GM19238 (cell line): Measurements from ENCODE around the gene PPM1K.

Experiments
- DNase-seq: peaks from one replicate; pipeline ENCODE4 v3.0.0; 2011; ENCODE audit warnings: low spot score; ENCODE audit not compliant: insufficient read length

Gene PPM1K

DNA sequence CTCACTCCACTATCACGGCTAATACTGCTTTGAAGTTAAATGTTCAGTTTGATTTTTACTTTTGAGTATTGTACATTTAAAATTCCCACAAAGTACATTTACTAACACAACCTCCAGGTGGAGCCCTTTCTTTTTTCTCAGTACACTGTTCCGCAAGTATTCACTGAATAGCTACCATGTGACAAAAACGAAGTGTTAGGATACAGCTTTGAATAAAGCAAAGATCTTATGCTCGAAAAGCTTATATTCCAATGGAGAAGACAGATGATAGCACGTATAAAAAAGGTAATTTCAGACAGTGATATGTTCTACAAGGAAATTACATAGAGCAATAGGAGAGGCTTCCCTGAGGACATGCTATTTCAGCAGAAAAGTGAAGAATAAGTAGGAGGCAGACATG, 65.3 kb downstream of the PPM1K start:
- DNase-seq, result peak; percentile 11

GRCh38 chr4:88217169-88217568, 67.2 kb downstream of the PPM1K start:
- DNase-seq, result no peak

DNA sequence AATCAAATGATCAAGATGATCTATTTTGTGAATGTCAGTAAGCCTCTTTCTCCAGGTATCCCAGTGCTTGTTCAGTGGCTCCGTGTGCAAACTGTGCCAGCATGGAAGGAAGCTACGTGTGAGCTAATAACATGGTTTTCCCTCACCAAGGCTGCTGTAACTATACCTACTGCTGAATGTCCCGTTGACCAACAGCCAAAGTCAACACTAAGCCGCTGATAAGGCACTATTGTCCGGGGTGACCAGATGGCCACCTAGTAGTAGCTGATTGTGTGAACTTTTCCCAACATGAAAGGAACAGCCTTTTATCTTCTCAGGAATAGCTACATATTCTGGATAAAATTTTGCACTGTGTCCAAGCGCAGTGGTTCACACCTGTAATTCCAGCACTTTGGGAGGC, 68.0 kb downstream of the PPM1K start:
- no peak for DNase-seq

DNA sequence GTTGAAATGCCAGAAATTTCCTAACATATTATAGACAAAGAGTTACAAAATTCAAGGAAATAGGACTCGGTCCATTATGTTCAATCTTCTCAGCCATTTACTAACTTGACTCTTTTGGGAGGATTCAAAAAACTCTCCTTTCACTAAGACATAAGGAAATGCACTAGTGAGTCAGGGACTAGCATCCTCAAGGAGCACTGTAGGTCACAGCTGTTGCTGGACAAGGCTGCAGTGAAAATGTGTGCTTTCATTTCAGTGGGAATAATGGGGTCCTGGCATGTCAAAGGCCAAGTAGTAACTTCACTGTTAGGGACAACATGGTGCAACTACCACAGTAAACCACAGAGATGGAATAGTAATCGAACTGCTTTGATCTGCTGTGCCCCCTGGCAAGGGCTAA, 69.0 kb downstream of the PPM1K start:
- DNase-seq, result no peak

DNA sequence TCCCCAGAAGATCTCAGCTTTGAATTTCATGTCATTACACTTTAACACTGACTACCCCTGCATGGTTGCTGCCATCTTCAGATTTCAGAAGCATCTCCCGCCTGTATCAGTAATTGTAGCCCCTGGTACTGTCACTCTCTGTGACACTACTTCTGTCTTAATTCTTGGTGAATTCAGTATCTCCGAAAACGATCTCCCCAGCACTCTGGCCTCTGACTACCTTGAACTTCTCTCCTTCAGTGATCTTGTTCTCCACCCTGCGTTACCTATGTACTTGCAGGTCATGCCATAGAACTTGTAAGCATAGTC, 72.2 kb downstream of the PPM1K start:
- no peak for DNase-seq

DNA sequence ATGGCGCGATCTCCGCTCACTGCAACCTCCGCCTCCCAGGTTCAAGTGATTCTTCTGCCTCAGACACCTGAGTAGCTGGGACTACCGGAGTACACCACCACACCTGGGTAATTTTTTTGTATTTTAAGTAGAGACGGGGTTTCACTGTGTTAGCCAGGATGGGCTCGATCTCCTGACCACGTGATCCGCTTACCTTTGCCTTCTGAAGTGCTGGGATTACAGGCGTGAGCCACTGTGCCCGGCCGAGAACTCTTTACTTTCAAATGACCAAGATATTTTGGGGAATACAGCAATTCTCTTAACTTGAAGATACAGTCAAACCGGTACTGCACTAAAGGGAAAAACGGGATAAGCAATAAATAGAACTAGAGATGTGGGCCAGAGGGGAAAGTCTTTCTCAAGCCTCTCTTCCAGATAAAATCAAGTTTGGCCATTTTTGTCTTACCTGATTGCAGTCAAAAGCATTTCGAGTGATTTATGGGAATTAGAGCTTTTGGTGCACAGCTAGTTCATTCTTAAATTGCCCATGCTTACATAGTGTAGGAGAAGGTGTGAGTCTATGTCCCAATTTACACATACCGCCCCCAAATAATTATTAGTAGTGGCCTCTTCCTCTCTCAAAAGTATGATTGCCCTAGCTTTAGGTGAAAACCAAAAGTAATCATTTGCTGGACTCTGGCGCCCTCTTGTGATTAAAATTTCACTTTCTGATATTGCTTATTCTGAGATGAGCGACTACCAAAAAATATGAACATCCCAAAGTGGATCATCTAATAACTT, 72.7 kb downstream of the PPM1K start:
- peak; percentile 15 for DNase-seq

DNA sequence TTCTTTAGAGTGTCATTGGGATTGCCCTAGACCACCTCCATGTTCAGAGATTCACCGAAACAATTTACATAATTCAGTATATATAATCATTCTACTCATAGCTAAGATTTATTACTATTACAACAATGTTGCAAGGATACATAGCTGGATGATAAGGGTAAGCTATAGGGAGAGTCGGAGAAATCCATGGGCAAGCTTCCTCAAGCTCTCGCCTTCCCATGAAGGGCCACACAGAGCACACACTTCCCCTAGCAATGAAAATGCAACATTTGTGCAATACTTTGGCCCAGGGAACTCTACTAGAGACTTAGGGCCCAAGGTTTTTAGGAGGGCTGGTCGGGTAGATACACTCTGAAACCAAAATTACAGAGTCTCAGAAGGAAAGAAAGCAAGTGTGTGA, 76.2 kb downstream of the PPM1K start:
- no peak for DNase-seq
